ENCODE measurements around the gene VHLL. TPM values are rescaled to one million over a fixed set of nuclear protein-coding genes. Genes with fewer than 3 reads are reported as not detected.
"Not testable (repeated sequence)": the region's sequence is repeated elsewhere in the genome, so short reads cannot be mapped to it uniquely, and the experiment has no call there.

Gene VHLL
- not detected for total RNA-seq
- not detected for polyA plus RNA-seq

DNA sequence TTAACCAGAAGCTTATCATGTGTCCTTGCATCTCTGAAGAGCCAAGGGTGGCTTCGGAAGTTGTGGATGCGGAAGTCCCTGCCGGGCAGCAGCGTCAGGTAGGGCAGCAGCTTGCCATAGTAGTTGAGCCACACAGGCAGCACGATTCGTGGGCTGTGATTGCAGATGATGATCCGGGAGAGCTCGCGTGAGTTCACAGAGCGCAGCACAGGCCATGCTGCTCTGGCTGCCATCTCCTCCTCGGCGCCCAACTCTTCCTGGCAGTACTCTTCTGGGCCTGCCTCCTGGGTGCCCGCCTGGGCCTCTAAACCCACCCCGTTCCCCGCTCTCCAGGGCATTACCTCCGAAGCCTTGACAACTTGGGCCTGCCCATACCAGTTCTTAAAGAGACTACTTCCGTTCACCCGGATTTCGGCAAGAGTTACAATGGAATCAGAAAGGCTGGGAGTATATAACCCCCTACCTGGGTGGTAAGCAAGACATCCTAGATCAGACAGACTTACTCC, at the start of gene VHLL:
Gene VHLL, minus strand, starts transcription at position 456 of the 506 bp plus-strand sequence. Its CDS starts 118 bp downstream, at position 338.
- H3K36me3 ChIP-seq (ENCODE audit: insufficient read depth): no peaks in the 10 kb centered on the region
- H3K27ac ChIP-seq (ENCODE audit: low read depth): no peak within 1 kb of the TSS
- peaks cover 3% of the 10 kb centered on the region for H3K4me1 ChIP-seq (ENCODE audit: insufficient read depth)
- no peak within 1 kb of the TSS for H3K4me3 ChIP-seq (ENCODE audit: low read depth, low read length)
- no peak for DNase-seq (ENCODE audit: extremely low spot score)
- 89% methylated on average over 19 of the region's 19 CpGs for WGBS

DNA sequence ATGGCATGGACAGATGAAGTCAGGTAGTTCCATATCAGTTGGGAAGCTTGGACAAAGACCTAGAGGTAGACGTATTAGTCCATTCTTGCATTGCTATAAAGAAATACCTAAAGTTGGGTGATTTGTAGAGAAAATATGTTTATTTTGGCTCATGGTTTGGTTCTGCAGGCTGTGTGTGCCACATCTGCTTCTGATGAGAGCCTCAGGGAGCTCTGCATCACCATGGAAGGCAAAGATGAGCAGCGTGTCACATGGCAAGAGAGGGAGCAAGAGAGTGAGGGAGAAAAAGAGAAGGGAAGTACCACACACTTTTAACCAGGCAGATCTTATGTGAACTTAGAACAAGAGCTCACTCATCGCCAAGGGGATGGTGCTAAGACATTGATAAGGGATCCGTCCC, 48.2 kb upstream of the VHLL start:
- H3K4me3 ChIP-seq (ENCODE audit: low read depth, low read length): no peak overlapping the region
- DNase-seq (ENCODE audit: extremely low spot score): no peak
- H3K4me1 ChIP-seq (ENCODE audit: insufficient read depth): no peaks in the 10 kb centered on the region
- no peak overlapping the region for H3K27ac ChIP-seq (ENCODE audit: low read depth)
- 62% methylated on average over 4 of the region's 4 CpGs for WGBS
- H3K36me3 ChIP-seq (ENCODE audit: insufficient read depth): no peaks in the 10 kb centered on the region

DNA sequence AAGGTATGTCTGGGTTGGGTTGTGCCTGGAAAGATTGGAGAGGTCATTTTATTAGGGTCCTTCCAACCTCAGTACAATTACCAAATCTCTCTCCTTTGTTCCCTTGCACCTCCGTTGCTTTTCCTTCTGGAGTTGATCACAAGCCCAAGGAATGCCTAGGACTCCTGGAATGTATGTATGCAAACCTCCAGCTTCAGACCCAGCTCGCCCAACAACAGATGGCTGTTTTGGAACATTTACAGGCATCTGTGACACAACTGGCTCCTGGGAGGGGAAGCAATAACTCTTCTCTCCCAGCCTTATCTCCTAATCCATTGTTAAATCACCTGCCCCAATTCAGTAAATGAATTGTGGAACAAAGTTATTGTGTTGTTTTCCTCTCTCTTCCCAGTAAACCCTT, 47.5 kb upstream of the VHLL start:
- no peak overlapping the region for H3K27ac ChIP-seq (ENCODE audit: low read depth)
- no peak overlapping the region for H3K4me3 ChIP-seq (ENCODE audit: low read depth, low read length)
- no peak for DNase-seq (ENCODE audit: extremely low spot score)
- WGBS: 30% methylated on average over 2 of the region's 2 CpGs
- no peaks in the 10 kb centered on the region for H3K4me1 ChIP-seq (ENCODE audit: insufficient read depth)
- no peaks in the 10 kb centered on the region for H3K36me3 ChIP-seq (ENCODE audit: insufficient read depth)

DNA sequence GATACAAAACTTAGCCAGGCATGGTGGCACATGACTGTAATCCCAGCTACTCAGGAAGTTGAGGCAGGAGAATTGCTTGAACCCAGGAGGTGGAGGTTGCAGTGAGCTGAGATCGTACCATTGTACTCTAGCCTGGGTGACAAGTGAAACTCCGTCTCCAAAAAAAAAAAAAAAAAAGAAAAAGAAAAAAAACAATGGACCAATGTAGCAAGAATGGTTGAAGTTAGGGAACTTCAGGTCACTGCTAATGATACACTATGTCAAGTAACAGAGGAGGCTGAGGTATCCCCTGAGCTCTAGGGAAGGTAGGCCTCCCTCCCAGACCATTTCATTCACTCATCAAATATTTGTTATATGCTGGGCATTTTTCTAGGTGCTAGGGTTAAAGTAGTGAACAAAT, 46.9 kb upstream of the VHLL start:
- not testable (repeated sequence) for H3K27ac ChIP-seq (ENCODE audit: low read depth); DNase-seq (ENCODE audit: extremely low spot score); H3K4me1 ChIP-seq (ENCODE audit: insufficient read depth); H3K4me3 ChIP-seq (ENCODE audit: low read depth, low read length); H3K36me3 ChIP-seq (ENCODE audit: insufficient read depth)
- 90% methylated on average over 2 of the region's 2 CpGs for WGBS

DNA sequence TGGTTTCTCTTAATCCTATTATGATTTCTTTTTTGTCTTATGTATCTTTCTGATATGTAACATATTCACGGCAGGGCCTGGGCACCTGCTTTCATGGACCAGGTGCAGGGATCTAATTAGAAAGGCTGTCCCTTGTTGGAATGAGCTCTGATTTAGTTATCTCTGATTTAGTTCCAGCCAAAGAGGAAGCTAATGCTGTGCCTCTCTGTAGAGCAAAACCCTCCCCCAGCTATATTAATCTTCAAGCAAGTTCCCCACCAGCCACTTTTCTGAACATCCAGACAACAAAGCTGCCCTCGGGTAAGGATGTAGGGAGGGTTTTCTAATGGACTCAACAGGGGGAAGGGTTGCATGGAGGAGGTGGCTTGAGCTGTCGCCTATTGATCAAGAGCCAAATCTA, 45.3 kb upstream of the VHLL start:
- no peak overlapping the region for H3K27ac ChIP-seq (ENCODE audit: low read depth)
- H3K36me3 ChIP-seq (ENCODE audit: insufficient read depth): no peaks in the 10 kb centered on the region
- H3K4me1 ChIP-seq (ENCODE audit: insufficient read depth): no peaks in the 10 kb centered on the region
- DNase-seq (ENCODE audit: extremely low spot score): no peak
- WGBS: 71% methylated on average over 3 of the region's 3 CpGs
- H3K4me3 ChIP-seq (ENCODE audit: low read depth, low read length): no peak overlapping the region

DNA sequence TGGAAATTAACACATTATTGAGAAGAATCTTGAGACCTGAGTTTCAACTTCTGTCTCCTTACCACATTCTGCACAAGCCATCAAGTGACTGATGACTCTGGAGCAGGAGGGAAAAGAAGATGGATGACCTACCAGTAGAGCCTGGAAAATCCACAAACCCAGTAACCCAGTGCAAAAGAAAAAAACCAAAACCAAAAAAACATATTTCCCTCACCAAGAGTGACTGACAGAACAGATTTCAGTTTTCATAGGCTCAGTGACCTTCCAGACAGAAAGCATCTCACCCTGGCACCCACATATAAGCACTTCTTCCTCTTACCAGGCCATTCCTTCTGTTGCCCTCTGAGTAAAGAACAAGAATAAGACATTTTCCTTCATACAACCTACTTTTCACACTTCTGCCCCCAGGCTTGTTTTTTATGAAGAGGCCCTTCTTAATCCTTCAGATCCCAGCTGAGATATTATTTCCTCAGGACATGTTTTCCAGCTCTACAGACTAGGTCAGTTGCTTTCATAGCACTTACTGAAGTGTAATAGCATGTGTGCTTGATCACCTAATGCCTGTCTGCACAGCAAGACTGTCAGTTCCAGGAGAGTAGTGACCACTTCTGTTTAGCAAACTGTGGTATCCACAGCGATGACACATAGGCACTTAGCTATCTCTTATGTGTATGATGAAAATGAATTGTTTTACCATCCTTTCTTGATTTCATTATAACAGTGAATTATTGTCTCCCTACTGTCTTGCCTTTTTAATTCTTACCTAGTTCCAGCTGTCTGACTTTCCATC, 43.3 kb upstream of the VHLL start:
- 70% methylated on average over 1 of the region's 1 CpG for WGBS
- Histone ChIP-seq H3K4me3 (ENCODE audit: low read depth, low read length) (no peak overlapping the region), H3K27ac (ENCODE audit: low read depth) (no peak overlapping the region), H3K4me1 (ENCODE audit: insufficient read depth) (no peaks in the 10 kb centered on the region), H3K36me3 (ENCODE audit: insufficient read depth) (no peaks in the 10 kb centered on the region)
- DNase-seq (ENCODE audit: extremely low spot score): no peak

DNA sequence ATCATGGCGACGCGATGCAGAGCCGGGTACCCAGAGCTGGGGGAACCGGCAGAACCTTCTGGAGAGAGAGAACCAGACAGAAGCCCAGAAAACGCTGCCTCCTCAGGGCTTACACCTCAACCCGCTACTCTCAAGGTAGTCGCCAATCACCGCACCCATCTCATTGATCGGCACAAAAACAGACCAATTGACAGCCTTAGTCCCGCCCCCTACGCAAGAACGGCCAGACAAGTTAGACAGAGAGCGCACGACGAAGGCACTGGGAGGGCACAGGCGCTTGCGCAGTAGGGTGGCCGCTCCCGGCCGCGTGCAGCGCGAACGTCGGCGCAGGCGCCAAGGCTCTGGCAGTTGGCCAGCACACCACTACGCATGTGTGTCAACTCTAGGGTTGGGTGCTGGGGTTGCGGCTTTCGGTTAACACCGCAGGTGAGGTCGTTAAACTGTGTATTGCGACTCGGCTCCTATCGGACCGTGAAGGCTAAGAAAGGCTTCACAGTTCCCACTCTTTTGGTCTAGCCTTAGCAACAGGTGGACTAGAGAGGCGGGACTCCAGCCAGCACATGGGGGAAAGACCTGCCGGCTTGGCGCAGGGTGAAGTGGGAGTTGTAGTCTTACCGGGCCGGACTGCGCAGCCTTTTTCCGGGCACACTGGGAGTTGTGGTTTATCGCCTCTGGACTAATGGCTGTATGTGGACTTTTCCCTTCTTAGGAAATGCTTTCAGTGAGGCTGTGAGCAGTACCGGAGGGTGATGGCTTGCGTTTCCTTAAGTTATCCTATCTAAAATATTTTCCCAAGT, 39.3 kb upstream of the VHLL start, which contains the start of the genes CCT3 and TSACC:
Gene CCT3, minus strand, starts transcription at position 113 of the 797 bp plus-strand sequence. Its CDS starts 108 bp downstream, at position 5.
Gene TSACC, plus strand, starts transcription at position 347 of the 797 bp plus-strand sequence. CDS start 1,232 bp downstream, outside the sequence.
- Histone ChIP-seq H3K27ac (ENCODE audit: low read depth) (peak within 1 kb of the TSS; percentile 54), H3K36me3 (ENCODE audit: insufficient read depth) (peaks cover 2% of the 10 kb centered on the region), H3K4me1 (ENCODE audit: insufficient read depth) (peaks cover 2% of the 10 kb centered on the region), H3K4me3 (ENCODE audit: low read depth, low read length) (peak within 1 kb of the TSS; percentile 77)
- DNase-seq (ENCODE audit: extremely low spot score): peak; percentile 98
- WGBS: under 1% methylated on average over 47 of the region's 47 CpGs

DNA sequence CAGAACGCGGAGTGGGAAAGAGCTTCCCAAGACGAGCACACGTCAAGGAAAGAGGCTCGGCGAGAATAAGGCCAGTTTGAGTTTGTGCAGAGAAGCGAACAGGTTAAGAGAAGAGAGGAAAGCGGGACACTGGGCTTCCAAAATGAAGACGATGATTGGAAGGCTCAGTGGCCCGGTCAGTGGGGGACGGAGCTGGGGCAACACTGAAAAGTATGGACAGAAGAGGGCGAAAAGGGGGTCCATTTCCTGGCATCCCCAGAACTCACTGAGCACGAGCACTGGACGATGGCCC, 38.7 kb upstream of the VHLL start:
- no peak for DNase-seq (ENCODE audit: extremely low spot score)
- H3K36me3 ChIP-seq (ENCODE audit: insufficient read depth): peaks cover 2% of the 10 kb centered on the region
- peak overlapping the region; percentile 54 for H3K27ac ChIP-seq (ENCODE audit: low read depth)
- H3K4me3 ChIP-seq (ENCODE audit: low read depth, low read length): peak overlapping the region; percentile 77
- under 1% methylated on average over 14 of the region's 14 CpGs for WGBS
- peaks cover 2% of the 10 kb centered on the region for H3K4me1 ChIP-seq (ENCODE audit: insufficient read depth)

DNA sequence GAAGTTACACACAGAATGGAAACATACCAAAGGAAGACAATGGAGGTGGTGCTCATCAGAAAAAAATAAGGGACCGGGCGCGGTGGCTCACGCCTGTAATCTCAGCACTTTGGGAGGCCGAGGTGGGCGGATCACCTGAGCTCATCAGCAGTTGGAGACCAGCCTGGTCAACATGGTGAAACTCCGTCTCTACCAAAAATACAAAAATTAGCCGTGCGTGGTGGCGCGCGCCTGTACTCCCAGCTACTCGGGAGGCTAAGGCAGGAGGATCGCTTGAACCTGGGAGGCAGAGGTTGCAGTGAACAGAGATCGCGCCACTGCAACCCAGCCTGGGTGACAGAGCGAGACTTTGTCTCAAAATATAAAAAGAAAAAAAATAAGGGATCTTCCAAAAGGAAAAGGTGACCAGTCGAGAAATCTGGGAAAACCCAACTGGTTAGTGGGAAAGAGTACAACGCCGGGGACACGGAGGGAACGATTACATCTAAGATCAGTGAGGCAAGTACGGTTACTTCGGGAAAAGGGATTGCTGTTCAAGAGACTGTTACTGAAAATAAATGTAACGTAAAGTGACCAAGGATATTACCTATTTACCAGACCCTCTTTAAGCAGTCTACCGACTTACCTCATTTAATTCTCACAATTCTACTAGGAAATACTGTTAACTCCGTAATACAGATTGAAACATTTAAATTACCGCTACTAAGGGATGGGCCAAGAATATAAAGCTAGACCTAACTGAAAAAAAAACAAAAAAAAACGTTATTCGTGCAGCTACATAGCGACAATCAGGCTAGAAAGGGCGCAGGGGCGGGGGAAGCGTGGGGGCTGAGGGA, 38.2 kb upstream of the VHLL start:
- WGBS: 34% methylated on average over 34 of the region's 34 CpGs
- no peak for DNase-seq (ENCODE audit: extremely low spot score)
- Histone ChIP-seq H3K4me3 (ENCODE audit: low read depth, low read length) (peak overlapping the region; percentile 77), H3K27ac (ENCODE audit: low read depth) (no peak overlapping the region), H3K4me1 (ENCODE audit: insufficient read depth) (peaks cover 2% of the 10 kb centered on the region), H3K36me3 (ENCODE audit: insufficient read depth) (peaks cover 2% of the 10 kb centered on the region)

DNA sequence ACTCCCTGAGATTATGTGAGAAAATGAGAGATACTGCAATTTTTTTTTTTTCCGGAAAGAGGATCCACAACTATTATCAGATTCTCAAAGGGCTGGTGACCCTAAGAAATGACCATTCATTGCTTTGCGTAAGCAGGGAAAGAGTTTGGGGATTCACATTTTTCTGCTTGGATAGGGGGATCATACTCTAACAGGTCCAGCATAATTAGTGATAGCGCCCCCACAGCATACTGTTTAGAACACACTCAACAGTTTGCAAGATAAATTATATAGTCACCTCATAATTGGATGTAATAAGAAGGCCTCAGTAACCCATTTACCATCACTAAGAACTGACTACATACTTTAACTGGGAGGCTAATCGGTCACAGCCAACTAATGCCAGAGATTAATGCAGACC, 37.1 kb upstream of the VHLL start:
- peaks cover 2% of the 10 kb centered on the region for H3K36me3 ChIP-seq (ENCODE audit: insufficient read depth)
- 80% methylated on average over 4 of the region's 4 CpGs for WGBS
- peaks cover 2% of the 10 kb centered on the region for H3K4me1 ChIP-seq (ENCODE audit: insufficient read depth)
- no peak overlapping the region for H3K27ac ChIP-seq (ENCODE audit: low read depth)
- DNase-seq (ENCODE audit: extremely low spot score): no peak
- H3K4me3 ChIP-seq (ENCODE audit: low read depth, low read length): no peak overlapping the region

DNA sequence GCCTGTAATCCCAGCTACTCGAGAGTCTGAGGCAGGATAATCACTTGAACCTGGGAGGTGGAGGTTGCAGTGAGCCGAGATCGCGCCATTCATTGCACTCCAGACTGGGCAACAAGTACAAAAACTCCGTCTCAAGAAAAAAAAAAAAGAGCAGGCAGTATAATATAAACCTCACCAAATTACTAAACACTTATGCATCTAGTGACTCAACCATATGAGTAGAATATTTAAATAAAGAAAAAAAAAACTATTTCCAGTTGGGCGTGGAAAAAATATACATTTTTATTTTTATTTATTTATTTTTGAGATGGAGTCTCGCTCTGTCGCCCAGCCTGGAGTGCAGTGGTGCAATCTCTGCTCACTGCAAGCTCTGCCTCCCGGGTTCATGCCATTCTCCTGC, 24.1 kb upstream of the VHLL start:
- not testable (repeated sequence) for H3K27ac ChIP-seq (ENCODE audit: low read depth); H3K4me3 ChIP-seq (ENCODE audit: low read depth, low read length); DNase-seq (ENCODE audit: extremely low spot score); H3K36me3 ChIP-seq (ENCODE audit: insufficient read depth); H3K4me1 ChIP-seq (ENCODE audit: insufficient read depth)
- 92% methylated on average over 9 of the region's 9 CpGs for whole genome bisulfite sequencing

DNA sequence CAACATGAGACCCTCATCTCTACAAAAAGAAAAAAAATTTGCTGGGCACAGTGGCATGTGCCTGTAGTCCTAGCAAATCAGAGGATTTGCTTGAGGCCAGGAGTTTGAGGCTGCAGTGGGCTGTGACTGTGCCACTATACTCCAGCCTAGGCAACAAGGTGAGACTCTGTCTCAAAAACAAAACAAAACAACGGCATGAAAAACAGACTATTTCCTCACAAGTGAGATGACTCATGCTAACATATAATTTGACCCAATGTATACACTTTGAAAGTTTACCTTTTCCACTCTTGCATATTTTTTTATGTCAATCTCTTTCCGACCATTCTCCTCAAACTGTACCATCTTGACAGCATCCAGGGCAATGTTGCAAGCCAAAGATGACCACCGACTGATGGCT, 21.5 kb upstream of the VHLL start:
- Histone ChIP-seq H3K27ac (ENCODE audit: low read depth) (no peak overlapping the region), H3K4me3 (ENCODE audit: low read depth, low read length) (no peak overlapping the region), H3K36me3 (ENCODE audit: insufficient read depth) (peaks cover 8% of the 10 kb centered on the region), H3K4me1 (ENCODE audit: insufficient read depth) (no peaks in the 10 kb centered on the region)
- 83% methylated on average over 3 of the region's 3 CpGs for WGBS
- no peak for DNase-seq (ENCODE audit: extremely low spot score)

DNA sequence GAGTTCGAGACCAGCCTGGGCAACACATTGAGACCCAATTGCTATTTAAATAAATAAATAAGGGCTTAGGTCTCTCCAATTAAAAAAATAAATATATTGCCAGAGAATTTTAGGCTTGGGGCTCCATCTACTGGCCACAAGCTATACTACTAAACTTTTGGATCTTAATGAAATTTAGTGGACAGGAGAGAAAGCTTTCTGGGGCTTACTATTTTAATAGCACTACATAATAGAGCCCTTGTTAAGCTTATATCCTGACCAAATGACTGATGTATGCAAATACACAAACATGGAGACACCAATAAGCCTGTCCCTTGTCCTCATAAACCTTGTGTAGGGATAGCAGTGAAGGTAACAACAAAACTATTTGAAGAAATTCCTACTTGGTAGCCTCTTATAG, 20.6 kb upstream of the VHLL start:
- DNase-seq (ENCODE audit: extremely low spot score): no peak
- 70% methylated on average over 1 of the region's 1 CpG for WGBS

More for the DNA sequence above, 20.6 kb upstream of the VHLL start:
- Histone ChIP-seq H3K4me3 (ENCODE audit: low read depth, low read length) (no peak overlapping the region), H3K4me1 (ENCODE audit: insufficient read depth) (no peaks in the 10 kb centered on the region), H3K36me3 (ENCODE audit: insufficient read depth) (peaks cover 10% of the 10 kb centered on the region), H3K27ac (ENCODE audit: low read depth) (no peak overlapping the region)

All from urinary bladder (tissue), 4 donors.